K562 (cell line): Measurements from ENCODE around the gene PRKACG. TPM values are rescaled to one million over a fixed set of nuclear protein-coding genes. Genes with fewer than 3 reads are reported as not detected.

Experiments used
- ASH1L ChIP-seq: fragments of 450-650 bp; IDR thresholded peaks from 2 replicates; pipeline ENCODE4 v1.6.1; 2018; ENCODE audit warnings: borderline replicate concordance, mild to moderate bottlenecking, low read depth; ENCODE audit not compliant: partially characterized antibody
- CTBP1 ChIP-seq: fragments of 450-650 bp; IDR thresholded peaks from 2 replicates; pipeline ENCODE4 v1.6.1; 2016; ENCODE audit warnings: borderline replicate concordance
- HCFC1 ChIP-seq: IDR thresholded peaks from 2 replicates; pipeline ENCODE4 v1.6.1; 2012; ENCODE audit warnings: low read depth, low read length, improper control_type of control experiment
- MBD2 ChIP-seq: sonication (generic); IDR thresholded peaks from 2 replicates; pipeline ENCODE4 v1.6.1; 2016; ENCODE audit warnings: low read depth, borderline replicate concordance
- MED1 ChIP-seq: sonication (generic); formaldehyde crosslinking; IDR thresholded peaks from 2 replicates; pipeline ENCODE4 v1.8.1; 2023; ENCODE audit warnings: missing genetic modification reagents, borderline replicate concordance
- MEF2A ChIP-seq: IDR thresholded peaks from 2 replicates; pipeline ENCODE4 v1.6.1; 2011; ENCODE audit warnings: low read depth, mild to moderate bottlenecking, low read length, moderate library complexity; ENCODE audit not compliant: control insufficient read depth
- RCOR1 ChIP-seq, 2 experiments: IDR thresholded peaks; 2 replicates each; pipeline ENCODE4 v1.6.1; 2012; ENCODE audit warnings: low read depth in 2 of 2, low read length in 2 of 2, borderline replicate concordance in 1 of 2, improper control_type of control experiment in 1 of 2
- SUPT5H ChIP-seq: fragments of 450-650 bp; IDR thresholded peaks from 2 replicates; pipeline ENCODE4 v1.6.1; 2016
- ZNF408 ChIP-seq: fragments of 250-450 bp; sonication (Bioruptor Pico); IDR thresholded peaks from 2 replicates; pipeline ENCODE4 v1.4.0; 2020; ENCODE audit warnings: low read depth, mild to moderate bottlenecking, moderate library complexity
- ZNF79 ChIP-seq: fragments of 250-450 bp; sonication (Bioruptor Pico); IDR thresholded peaks from 2 replicates; pipeline ENCODE4 v1.4.0; 2020; ENCODE audit warnings: low read depth, mild to moderate bottlenecking, moderate library complexity
- polyA plus RNA-seq, 8 experiments: library from polyadenylated mRNA; depleted of rRNA in 4 of 8; stranded (reverse) in 5 of 8; unstranded in 3 of 8; fragments of >200 nt; fragmentation: Nextera tagmentation in 2 of 8; fragmentation: Illumina TruSeq in 1 of 8; extraction: Ambion mirVana in 2 of 8; extraction: Trizol in 1 of 8; gene quantifications; 2 replicates each; pipeline versions ENCODE4 v1.2.1 to v1.2.3, GENCODE V29; 2011 to 2014; ENCODE audit warnings: inconsistent platforms in 1 of 8, missing spikeins in 1 of 8
- total RNA-seq, 7 experiments: library from RNA; depleted of rRNA in 6 of 7; stranded (reverse); fragments of >200 nt in 6 of 7; fragmentation: Illumina TruSeq in 2 of 7; extraction: Trizol in 2 of 7; gene quantifications; 2 replicates each; pipeline versions ENCODE4 v1.2.1 to v1.2.3, GENCODE V29; 2011 to 2021; ENCODE audit warnings: low replicate concordance in 1 of 7
- TF ChIP-seq, protein P1 (sequence below): sonication (generic); formaldehyde crosslinking; IDR thresholded peaks from 2 replicates; pipeline ENCODE4 v1.8.0; 2023; ENCODE audit warnings: mild to moderate bottlenecking, missing genetic modification reagents
- TF ChIP-seq, protein P2 (sequence below): fragments of 450-650 bp; IDR thresholded peaks from 2 replicates; pipeline ENCODE4 v1.6.1; 2016; ENCODE audit warnings: low read depth, mild to moderate bottlenecking, moderate library complexity
- TF ChIP-seq, protein P3 (sequence below), 2 experiments: fragments of 450-650 bp in 1 of 2; sonication (generic) in 1 of 2; formaldehyde crosslinking in 1 of 2; IDR thresholded peaks; 2 replicates each; pipeline versions ENCODE4 v1.7.1 to v1.9.0; 2016 to 2022; ENCODE audit warnings: inconsistent platforms in 1 of 2, mild to moderate bottlenecking in 1 of 2, missing genetic modification reagents in 1 of 2

The PRKACG gene
- total and polyA plus RNA-seq, 9 of the 15 experiments (the other 6 are each of a cell fraction or from before 2014, with no cell fraction given): not detected

DNA sequence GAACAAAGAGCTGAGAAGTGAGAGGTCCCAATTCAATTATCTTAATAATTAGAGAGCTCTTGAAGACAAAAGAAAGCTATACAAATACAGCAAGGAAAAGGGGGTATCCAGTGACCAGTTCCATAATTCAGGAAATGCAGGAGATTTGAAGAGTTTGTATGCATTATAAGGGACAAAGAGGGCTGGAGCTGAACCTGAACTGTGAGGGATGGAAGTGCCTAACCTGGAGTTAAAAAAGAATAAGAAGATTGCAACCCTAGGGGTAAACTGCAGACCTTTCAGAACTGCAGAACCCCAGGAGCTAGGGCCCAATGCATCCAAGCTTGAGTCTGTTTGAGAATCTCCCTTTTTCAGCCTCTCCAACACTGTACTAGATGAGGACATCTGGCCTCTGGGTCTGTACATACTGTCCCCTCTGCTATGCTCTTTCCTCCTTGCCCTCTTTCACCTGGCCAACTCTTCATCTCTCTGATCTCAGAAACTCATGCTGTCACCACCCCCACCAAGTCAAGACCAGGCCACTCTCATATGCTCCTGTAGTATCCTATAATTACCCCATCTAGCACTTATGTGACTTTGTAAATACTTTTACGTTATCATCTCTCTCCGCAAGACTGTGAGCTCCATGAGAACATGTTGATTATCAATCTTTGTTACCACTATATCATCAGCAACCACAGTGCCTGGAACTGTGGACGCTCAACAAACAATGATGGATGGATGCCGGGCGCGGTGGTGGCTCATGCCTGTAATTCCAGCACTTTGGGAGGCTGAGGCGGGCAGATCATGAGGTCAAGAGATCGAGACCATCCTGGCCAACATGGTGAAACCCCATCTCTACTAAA is 6.6 kb upstream of the PRKACG start (continued):
- TF ChIP-seq MED1 (no peak), MEF2A (no peak), HCFC1 (no peak), SUPT5H (no peak), RCOR1 (IDR thresholded peaks at IDR 0.05; ENCODE audit: borderline replicate concordance in 1 of 2, low read depth in 2 of 2, low read length in 2 of 2) (no peak), ZNF408 (CRISPR knock-in tag) (no peak), MBD2 (no peak), CTBP1 (peak; percentile 73; the same call in 1 of the 2 replicates), ASH1L (no peak), ZNF79 (CRISPR knock-in tag) (no peak)
- TF ChIP-seq, protein P1, sequence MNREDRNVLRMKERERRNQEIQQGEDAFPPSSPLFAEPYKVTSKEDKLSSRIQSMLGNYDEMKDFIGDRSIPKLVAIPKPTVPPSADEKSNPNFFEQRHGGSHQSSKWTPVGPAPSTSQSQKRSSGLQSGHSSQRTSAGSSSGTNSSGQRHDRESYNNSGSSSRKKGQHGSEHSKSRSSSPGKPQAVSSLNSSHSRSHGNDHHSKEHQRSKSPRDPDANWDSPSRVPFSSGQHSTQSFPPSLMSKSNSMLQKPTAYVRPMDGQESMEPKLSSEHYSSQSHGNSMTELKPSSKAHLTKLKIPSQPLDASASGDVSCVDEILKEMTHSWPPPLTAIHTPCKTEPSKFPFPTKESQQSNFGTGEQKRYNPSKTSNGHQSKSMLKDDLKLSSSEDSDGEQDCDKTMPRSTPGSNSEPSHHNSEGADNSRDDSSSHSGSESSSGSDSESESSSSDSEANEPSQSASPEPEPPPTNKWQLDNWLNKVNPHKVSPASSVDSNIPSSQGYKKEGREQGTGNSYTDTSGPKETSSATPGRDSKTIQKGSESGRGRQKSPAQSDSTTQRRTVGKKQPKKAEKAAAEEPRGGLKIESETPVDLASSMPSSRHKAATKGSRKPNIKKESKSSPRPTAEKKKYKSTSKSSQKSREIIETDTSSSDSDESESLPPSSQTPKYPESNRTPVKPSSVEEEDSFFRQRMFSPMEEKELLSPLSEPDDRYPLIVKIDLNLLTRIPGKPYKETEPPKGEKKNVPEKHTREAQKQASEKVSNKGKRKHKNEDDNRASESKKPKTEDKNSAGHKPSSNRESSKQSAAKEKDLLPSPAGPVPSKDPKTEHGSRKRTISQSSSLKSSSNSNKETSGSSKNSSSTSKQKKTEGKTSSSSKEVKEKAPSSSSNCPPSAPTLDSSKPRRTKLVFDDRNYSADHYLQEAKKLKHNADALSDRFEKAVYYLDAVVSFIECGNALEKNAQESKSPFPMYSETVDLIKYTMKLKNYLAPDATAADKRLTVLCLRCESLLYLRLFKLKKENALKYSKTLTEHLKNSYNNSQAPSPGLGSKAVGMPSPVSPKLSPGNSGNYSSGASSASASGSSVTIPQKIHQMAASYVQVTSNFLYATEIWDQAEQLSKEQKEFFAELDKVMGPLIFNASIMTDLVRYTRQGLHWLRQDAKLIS (CRISPR knock-in tag): no peak
- TF ChIP-seq, protein P2, sequence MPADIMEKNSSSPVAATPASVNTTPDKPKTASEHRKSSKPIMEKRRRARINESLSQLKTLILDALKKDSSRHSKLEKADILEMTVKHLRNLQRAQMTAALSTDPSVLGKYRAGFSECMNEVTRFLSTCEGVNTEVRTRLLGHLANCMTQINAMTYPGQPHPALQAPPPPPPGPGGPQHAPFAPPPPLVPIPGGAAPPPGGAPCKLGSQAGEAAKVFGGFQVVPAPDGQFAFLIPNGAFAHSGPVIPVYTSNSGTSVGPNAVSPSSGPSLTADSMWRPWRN: no peak
- TF ChIP-seq, protein P3, sequence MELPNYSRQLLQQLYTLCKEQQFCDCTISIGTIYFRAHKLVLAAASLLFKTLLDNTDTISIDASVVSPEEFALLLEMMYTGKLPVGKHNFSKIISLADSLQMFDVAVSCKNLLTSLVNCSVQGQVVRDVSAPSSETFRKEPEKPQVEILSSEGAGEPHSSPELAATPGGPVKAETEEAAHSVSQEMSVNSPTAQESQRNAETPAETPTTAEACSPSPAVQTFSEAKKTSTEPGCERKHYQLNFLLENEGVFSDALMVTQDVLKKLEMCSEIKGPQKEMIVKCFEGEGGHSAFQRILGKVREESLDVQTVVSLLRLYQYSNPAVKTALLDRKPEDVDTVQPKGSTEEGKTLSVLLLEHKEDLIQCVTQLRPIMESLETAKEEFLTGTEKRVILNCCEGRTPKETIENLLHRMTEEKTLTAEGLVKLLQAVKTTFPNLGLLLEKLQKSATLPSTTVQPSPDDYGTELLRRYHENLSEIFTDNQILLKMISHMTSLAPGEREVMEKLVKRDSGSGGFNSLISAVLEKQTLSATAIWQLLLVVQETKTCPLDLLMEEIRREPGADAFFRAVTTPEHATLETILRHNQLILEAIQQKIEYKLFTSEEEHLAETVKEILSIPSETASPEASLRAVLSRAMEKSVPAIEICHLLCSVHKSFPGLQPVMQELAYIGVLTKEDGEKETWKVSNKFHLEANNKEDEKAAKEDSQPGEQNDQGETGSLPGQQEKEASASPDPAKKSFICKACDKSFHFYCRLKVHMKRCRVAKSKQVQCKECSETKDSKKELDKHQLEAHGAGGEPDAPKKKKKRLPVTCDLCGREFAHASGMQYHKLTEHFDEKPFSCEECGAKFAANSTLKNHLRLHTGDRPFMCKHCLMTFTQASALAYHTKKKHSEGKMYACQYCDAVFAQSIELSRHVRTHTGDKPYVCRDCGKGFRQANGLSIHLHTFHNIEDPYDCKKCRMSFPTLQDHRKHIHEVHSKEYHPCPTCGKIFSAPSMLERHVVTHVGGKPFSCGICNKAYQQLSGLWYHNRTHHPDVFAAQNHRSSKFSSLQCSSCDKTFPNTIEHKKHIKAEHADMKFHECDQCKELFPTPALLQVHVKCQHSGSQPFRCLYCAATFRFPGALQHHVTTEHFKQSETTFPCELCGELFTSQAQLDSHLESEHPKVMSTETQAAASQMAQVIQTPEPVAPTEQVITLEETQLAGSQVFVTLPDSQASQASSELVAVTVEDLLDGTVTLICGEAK (IDR thresholded peaks at IDR 0.05): no peak
- TF ChIP-seq, protein P3 (CRISPR knock-in tag; IDR thresholded peaks at IDR 0.05): no peak
